Measurements from ENCODE around the gene PHF24. TPM values are rescaled to one million over a fixed set of nuclear protein-coding genes. Genes with fewer than 3 reads are reported as not detected.

Gene PHF24
- total and polyA plus RNA-seq, 2 of the 13 experiments (the other 11 are each of a cell fraction or from before 2014, with no cell fraction given): 0.05 TPM; not detected in 1

DNA sequence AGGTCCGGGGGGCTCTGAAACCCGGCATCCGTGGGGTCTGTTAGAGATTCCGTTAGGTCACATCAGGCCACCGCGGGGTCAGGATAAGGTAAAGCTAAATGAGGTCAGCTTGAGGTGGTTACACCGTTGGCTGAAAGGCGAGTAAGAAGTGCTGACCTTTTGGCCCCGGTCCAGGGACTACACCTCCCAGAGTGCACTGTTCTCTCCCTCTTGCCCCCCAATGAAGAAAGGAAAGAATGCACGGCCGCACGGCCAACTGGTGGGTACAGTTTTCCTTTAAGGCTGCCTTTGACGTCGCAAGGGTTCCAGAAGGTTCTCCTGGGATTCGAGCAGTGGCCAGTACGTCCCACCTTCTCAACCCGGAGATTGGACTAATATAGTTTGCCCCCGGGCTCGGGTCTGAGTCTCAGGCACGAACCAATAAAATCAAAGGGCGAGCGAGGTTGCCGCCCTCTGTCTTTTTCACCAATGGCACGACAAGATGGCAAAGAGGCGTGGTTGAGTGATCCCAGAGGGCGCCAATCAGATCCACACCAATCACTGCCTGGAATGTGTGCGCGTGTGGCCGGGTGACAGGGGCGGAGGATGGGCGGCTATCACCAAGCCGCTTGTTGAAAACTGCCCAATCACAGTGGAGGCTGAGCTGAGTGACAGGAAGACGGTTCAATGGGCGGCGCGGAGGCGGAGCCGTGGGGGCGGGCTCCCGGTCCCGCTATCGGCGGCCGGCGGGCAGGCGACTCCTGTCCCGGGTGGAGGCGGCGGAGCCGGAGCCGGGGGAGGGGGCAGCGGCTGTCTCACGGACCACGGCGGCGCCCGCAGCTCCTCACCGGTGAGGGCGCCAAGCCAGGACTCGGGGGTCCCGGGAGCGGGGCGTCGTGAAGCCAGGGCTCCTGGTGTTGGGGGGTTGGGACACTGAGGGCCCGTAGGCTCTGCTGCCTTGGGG lies 31.2 kb downstream of the PHF24 start, which contains the start of gene DNAJB5 (continued):
- TF ChIP-seq RXRA (CRISPR knock-in tag; IDR thresholded peaks at IDR 0.05): 0 out of 2 replicates have a peak, but pooled peaks have one; percentile 47
- TF ChIP-seq HMG20A (CRISPR knock-in tag; IDR thresholded peaks at IDR 0.05; ENCODE audit: borderline replicate concordance): no peak
- TF ChIP-seq, protein P1, sequence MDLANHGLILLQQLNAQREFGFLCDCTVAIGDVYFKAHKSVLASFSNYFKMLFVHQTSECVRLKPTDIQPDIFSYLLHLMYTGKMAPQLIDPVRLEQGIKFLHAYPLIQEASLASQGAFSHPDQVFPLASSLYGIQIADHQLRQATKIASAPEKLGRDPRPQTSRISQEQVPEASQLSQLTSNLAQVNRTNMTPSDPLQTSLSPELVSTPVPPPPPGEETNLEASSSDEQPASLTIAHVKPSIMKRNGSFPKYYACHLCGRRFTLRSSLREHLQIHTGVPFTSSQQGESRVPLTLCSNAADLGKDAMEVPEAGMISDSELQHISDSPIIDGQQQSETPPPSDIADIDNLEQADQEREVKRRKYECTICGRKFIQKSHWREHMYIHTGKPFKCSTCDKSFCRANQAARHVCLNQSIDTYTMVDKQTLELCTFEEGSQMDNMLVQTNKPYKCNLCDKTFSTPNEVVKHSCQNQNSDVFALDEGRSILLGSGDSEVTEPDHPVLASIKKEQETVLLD (CRISPR knock-in tag; IDR thresholded peaks at IDR 0.05; ENCODE audit: low read depth): peak; percentile 45; the same call in 1 of the 2 replicates
- TF ChIP-seq CCDC6 (CRISPR knock-in tag; IDR thresholded peaks at IDR 0.05): no peak
- TF ChIP-seq ZSCAN31 (CRISPR knock-in tag; IDR thresholded peaks at IDR 0.05; ENCODE audit: low read depth): peak; percentile 58; the same call in 1 of the 2 replicates
- TF ChIP-seq, protein P2, sequence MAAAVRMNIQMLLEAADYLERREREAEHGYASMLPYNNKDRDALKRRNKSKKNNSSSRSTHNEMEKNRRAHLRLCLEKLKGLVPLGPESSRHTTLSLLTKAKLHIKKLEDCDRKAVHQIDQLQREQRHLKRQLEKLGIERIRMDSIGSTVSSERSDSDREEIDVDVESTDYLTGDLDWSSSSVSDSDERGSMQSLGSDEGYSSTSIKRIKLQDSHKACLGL (CRISPR knock-in tag; IDR thresholded peaks at IDR 0.05): no peak
- no peak for TF ChIP-seq ZNF496 (CRISPR knock-in tag; IDR thresholded peaks at IDR 0.05; ENCODE audit: insufficient replicate concordance)
- no peak for TF ChIP-seq ZNF225 (CRISPR knock-in tag; IDR thresholded peaks at IDR 0.05)
- TF ChIP-seq, protein P3, sequence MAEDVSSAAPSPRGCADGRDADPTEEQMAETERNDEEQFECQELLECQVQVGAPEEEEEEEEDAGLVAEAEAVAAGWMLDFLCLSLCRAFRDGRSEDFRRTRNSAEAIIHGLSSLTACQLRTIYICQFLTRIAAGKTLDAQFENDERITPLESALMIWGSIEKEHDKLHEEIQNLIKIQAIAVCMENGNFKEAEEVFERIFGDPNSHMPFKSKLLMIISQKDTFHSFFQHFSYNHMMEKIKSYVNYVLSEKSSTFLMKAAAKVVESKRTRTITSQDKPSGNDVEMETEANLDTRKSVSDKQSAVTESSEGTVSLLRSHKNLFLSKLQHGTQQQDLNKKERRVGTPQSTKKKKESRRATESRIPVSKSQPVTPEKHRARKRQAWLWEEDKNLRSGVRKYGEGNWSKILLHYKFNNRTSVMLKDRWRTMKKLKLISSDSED (CRISPR knock-in tag; IDR thresholded peaks at IDR 0.05): no peak
- TF ChIP-seq POLR2A (IDR thresholded peaks at IDR 0.05; ENCODE audit: insufficient read depth in 1 of 2, low read depth in 2 of 2, low read length in 2 of 2): peak in 1 of 2 experiments; percentile 46; a peak in 1 of 4 replicates
- TF ChIP-seq MED8 (CRISPR knock-in tag; IDR thresholded peaks at IDR 0.05; ENCODE audit: insufficient replicate concordance): no peak
- TF ChIP-seq SP5 (CRISPR knock-in tag; IDR thresholded peaks at IDR 0.05; ENCODE audit: borderline replicate concordance, low read depth): peak; percentile 87
- TF ChIP-seq KLF13 (CRISPR knock-in tag; IDR thresholded peaks at IDR 0.05): no peak
- peak; percentile 81 for TF ChIP-seq ZNF501 (CRISPR knock-in tag; IDR thresholded peaks at IDR 0.05)
- TF ChIP-seq, protein P4, sequence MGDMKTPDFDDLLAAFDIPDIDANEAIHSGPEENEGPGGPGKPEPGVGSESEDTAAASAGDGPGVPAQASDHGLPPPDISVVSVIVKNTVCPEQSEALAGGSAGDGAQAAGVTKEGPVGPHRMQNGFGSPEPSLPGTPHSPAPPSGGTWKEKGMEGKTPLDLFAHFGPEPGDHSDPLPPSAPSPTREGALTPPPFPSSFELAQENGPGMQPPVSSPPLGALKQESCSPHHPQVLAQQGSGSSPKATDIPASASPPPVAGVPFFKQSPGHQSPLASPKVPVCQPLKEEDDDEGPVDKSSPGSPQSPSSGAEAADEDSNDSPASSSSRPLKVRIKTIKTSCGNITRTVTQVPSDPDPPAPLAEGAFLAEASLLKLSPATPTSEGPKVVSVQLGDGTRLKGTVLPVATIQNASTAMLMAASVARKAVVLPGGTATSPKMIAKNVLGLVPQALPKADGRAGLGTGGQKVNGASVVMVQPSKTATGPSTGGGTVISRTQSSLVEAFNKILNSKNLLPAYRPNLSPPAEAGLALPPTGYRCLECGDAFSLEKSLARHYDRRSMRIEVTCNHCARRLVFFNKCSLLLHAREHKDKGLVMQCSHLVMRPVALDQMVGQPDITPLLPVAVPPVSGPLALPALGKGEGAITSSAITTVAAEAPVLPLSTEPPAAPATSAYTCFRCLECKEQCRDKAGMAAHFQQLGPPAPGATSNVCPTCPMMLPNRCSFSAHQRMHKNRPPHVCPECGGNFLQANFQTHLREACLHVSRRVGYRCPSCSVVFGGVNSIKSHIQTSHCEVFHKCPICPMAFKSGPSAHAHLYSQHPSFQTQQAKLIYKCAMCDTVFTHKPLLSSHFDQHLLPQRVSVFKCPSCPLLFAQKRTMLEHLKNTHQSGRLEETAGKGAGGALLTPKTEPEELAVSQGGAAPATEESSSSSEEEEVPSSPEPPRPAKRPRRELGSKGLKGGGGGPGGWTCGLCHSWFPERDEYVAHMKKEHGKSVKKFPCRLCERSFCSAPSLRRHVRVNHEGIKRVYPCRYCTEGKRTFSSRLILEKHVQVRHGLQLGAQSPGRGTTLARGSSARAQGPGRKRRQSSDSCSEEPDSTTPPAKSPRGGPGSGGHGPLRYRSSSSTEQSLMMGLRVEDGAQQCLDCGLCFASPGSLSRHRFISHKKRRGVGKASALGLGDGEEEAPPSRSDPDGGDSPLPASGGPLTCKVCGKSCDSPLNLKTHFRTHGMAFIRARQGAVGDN (CRISPR knock-in tag; IDR thresholded peaks at IDR 0.05): peak; percentile 59
- no peak for TF ChIP-seq FOXA3 (CRISPR knock-in tag; IDR thresholded peaks at IDR 0.05)
- TF ChIP-seq GFI1 (CRISPR knock-in tag; IDR thresholded peaks at IDR 0.05; ENCODE audit: borderline replicate concordance): peak; percentile 97
- TF ChIP-seq, protein P5, sequence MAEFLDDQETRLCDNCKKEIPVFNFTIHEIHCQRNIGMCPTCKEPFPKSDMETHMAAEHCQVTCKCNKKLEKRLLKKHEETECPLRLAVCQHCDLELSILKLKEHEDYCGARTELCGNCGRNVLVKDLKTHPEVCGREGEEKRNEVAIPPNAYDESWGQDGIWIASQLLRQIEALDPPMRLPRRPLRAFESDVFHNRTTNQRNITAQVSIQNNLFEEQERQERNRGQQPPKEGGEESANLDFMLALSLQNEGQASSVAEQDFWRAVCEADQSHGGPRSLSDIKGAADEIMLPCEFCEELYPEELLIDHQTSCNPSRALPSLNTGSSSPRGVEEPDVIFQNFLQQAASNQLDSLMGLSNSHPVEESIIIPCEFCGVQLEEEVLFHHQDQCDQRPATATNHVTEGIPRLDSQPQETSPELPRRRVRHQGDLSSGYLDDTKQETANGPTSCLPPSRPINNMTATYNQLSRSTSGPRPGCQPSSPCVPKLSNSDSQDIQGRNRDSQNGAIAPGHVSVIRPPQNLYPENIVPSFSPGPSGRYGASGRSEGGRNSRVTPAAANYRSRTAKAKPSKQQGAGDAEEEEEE (CRISPR knock-in tag; IDR thresholded peaks at IDR 0.05; ENCODE audit: borderline replicate concordance): no peak
- TF ChIP-seq CEBPB (IDR thresholded peaks at IDR 0.05; ENCODE audit: borderline replicate concordance, low read depth, low read length): no peak
- no peak for TF ChIP-seq ZBTB20 (CRISPR knock-in tag; IDR thresholded peaks at IDR 0.05; ENCODE audit: borderline replicate concordance, low read depth)
